Peyer's patch (tissue), 4 donors: ENCODE results near the gene SHC2. TPM values are rescaled to one million over a fixed set of nuclear protein-coding genes. Genes with fewer than 3 reads are reported as not detected.

Experiments
- DNase-seq, 3 donors: peaks; one replicate each; pipeline ENCODE4 v3.0.0-alpha.2; 2017 to 2019
- H3K27ac ChIP-seq, 4 donors: fragments of 200-600 bp; sonication (generic); one replicate each; pipeline ENCODE4 v1.5.1; 2016 to 2019
- H3K27me3 ChIP-seq, 2 donors: fragments of 200-600 bp; sonication (generic); one replicate each; pipeline ENCODE4 v1.5.1; 2019
- H3K36me3 ChIP-seq, 3 donors: fragments of 200-600 bp; sonication (generic); one replicate each; pipeline ENCODE4 v1.5.1; 2016 to 2019
- H3K4me1 ChIP-seq, 4 donors: fragments of 200-600 bp; sonication (generic); one replicate each; pipeline ENCODE4 v1.5.1; 2016 to 2019
- H3K4me3 ChIP-seq, 4 donors: fragments of 200-600 bp; sonication (generic); 1 replicate in 3 of 4; 2 replicates in 1 of 4; pipeline ENCODE4 v1.5.1; 2016 to 2019; ENCODE audit warnings: mild to moderate bottlenecking in 1 of 4
- H3K9me3 ChIP-seq, 4 donors: fragments of 200-600 bp; sonication (generic); one replicate each; pipeline ENCODE4 v1.5.1; 2016 to 2019; ENCODE audit warnings: mild to moderate bottlenecking in 1 of 4
- POLR2A ChIP-seq, 2 donors: fragments of 450-650 bp; IDR thresholded peaks; one replicate each; pipeline ENCODE4 v1.5.1; 2017; ENCODE audit warnings: antibody characterized with exemption in 2 of 2, mild to moderate bottlenecking in 2 of 2, moderate library complexity in 2 of 2
- total RNA-seq, 4 donors: library from RNA; depleted of rRNA; stranded (reverse); fragments of >200 nt; gene quantifications; one replicate each; pipeline ENCODE4 v1.1.0, GENCODE V29; 2016
- TF ChIP-seq, protein P1 (sequence below), 6 experiments: fragments of 450-650 bp in 4 of 6; fragments of 200-600 bp in 2 of 6; sonication (generic) in 1 of 6; IDR thresholded peaks; one replicate each; pipeline ENCODE4 v1.5.1; 2017 to 2019; ENCODE audit warnings: antibody characterized with exemption in 6 of 6, mild to moderate bottlenecking in 3 of 6, moderate library complexity in 1 of 6

Gene SHC2
- total RNA-seq, 4 donors from 2014 or later, result 9.5 to 33.0 (median 18.3) TPM

GRCh38 chr19:438416-438958, 22.3 kb downstream of the SHC2 start:
- Histone ChIP-seq H3K27ac (no peak overlapping the region), H3K4me1 (no peaks in the 10 kb centered on the region), H3K27me3 (no peaks in the 10 kb centered on the region), H3K9me3 (no peaks in the 10 kb centered on the region), H3K36me3 (no peaks in the 10 kb centered on the region), H3K4me3 (no peak overlapping the region)
- TF ChIP-seq, protein P1, sequence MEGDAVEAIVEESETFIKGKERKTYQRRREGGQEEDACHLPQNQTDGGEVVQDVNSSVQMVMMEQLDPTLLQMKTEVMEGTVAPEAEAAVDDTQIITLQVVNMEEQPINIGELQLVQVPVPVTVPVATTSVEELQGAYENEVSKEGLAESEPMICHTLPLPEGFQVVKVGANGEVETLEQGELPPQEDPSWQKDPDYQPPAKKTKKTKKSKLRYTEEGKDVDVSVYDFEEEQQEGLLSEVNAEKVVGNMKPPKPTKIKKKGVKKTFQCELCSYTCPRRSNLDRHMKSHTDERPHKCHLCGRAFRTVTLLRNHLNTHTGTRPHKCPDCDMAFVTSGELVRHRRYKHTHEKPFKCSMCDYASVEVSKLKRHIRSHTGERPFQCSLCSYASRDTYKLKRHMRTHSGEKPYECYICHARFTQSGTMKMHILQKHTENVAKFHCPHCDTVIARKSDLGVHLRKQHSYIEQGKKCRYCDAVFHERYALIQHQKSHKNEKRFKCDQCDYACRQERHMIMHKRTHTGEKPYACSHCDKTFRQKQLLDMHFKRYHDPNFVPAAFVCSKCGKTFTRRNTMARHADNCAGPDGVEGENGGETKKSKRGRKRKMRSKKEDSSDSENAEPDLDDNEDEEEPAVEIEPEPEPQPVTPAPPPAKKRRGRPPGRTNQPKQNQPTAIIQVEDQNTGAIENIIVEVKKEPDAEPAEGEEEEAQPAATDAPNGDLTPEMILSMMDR (IDR thresholded peaks at IDR 0.05), result no peak
- TF ChIP-seq POLR2A (IDR thresholded peaks at IDR 0.05), result no peak
- DNase-seq, result no peak

GRCh38 chr19:437041-437440, 23.8 kb downstream of the SHC2 start:
- Histone ChIP-seq H3K9me3 (no peaks in the 10 kb centered on the region), H3K4me1 (no peaks in the 10 kb centered on the region), H3K4me3 (no peak overlapping the region), H3K27me3 (no peaks in the 10 kb centered on the region), H3K27ac (no peak overlapping the region), H3K36me3 (no peaks in the 10 kb centered on the region)
- no peak for TF ChIP-seq POLR2A (IDR thresholded peaks at IDR 0.05)
- TF ChIP-seq, protein P1 (IDR thresholded peaks at IDR 0.05), result no peak
- no peak for DNase-seq

- Histone ChIP-seq H3K27me3 (no peaks in the 10 kb centered on the region), H3K4me1 (no peaks in the 10 kb centered on the region), H3K27ac (no peak overlapping the region), H3K4me3 (no peak overlapping the region), H3K36me3 (no peaks in the 10 kb centered on the region), H3K9me3 (no peaks in the 10 kb centered on the region)
- no peak for TF ChIP-seq POLR2A (IDR thresholded peaks at IDR 0.05)
- TF ChIP-seq, protein P1 (IDR thresholded peaks at IDR 0.05), result no peak
- no peak for DNase-seq
Observed at GRCh38 chr19:436413-436950, 24.4 kb downstream of the SHC2 start.

DNA sequence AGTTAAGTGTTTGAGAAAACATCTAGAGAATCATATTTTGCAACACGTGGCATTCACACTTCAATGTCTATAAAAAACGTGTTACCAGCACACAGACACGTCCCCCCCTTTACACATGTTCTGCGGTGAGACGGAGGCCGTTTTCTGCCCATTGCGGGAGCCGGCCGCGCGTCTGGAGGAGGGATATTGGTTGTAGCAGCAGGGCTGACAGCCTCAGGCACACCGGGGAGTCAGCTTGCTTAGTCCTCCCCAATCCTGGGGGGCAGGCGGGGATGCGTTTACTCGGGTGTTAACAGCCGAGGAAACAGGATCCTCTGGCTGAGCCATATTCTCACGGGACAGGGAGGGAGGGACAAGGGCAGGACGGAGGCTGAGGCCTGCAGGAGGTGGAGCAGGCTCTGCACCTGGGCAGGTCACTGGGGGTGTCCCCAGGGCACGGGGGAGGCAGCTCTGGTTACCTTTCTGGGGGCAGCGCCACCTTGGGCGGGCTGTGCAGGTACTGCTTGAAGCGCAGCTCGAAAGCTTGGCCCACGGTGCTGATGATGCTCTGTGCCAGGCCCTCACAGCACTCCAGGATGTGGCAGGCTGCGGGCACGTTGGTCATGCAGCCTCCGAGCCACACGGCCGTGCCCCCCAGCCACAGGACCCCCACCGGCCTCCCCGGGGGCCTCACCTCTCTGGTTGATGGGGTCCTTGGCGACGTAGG, 25.0 kb downstream of the SHC2 start:
- TF ChIP-seq, protein P1 (IDR thresholded peaks at IDR 0.05), result no peak
- TF ChIP-seq POLR2A (IDR thresholded peaks at IDR 0.05), result no peak
- Histone ChIP-seq H3K27me3 (no peaks in the 10 kb centered on the region), H3K27ac (no peak overlapping the region), H3K4me3 (no peak overlapping the region), H3K36me3 (no peaks in the 10 kb centered on the region), H3K4me1 (no peaks in the 10 kb centered on the region), H3K9me3 (no peaks in the 10 kb centered on the region)
- no peak for DNase-seq

GRCh38 chr19:435056-435706, 25.7 kb downstream of the SHC2 start:
- Histone ChIP-seq H3K4me3 (no peak overlapping the region), H3K9me3 (no peaks in the 10 kb centered on the region), H3K27me3 (no peaks in the 10 kb centered on the region), H3K27ac (no peak overlapping the region), H3K36me3 (no peaks in the 10 kb centered on the region), H3K4me1 (no peaks in the 10 kb centered on the region)
- TF ChIP-seq, protein P1 (IDR thresholded peaks at IDR 0.05), result no peak
- TF ChIP-seq POLR2A (IDR thresholded peaks at IDR 0.05), result no peak
- no peak for DNase-seq
